EL (cell line): ENCODE results near the gene OR13C3.
"Not testable (repeated sequence)": the region's sequence is repeated elsewhere in the genome, so short reads cannot be mapped to it uniquely, and the experiment has no call there.

Source experiments
- DNase-seq: peaks from one replicate; pipeline ENCODE4 v3.0.0-alpha.2; 2016

OR13C3 gene

DNA sequence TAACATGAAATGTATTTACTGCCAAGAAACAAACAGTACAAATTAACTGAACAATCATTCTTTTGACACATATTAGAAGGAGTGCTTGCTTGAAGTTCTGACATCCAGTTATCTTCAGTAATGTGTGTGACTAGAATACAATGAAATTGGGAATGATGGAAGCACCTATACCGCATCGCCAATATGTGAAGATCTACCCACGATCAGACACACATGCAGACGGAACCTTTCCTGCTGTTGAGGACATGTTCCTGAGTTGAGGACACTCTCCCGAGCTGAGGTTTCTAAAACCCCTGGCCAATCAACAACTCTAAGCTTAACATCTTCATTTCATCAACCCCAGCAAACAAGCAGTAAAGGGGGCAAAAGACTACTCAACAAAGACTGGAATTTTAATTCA is at the start of gene OR13C3:
Gene OR13C3 (minus strand): TSS at position 101 of the 400 bp plus-strand sequence. CDS start 133 bp downstream, outside the sequence.
- DNase-seq = no peak

DNA sequence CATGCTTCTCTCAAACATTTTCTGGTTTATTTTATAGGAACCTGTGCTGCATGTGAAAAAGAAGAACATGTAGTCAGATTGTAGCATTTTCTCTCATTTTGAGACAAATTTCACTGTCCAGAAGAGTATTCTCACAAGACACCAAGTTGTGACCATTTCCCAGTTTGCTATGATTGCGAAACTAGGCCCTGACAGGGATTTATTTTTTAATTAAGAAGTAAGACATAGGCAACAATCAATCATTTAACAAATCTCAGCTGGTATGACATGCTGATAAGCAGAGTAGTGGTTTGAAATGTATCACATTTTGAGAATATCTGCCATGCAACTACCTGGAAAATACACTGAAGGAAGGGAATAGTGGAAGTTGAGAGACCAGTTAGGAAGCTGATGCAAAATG is 43.9 kb upstream of the OR13C3 start:
- no peak for DNase-seq

DNA sequence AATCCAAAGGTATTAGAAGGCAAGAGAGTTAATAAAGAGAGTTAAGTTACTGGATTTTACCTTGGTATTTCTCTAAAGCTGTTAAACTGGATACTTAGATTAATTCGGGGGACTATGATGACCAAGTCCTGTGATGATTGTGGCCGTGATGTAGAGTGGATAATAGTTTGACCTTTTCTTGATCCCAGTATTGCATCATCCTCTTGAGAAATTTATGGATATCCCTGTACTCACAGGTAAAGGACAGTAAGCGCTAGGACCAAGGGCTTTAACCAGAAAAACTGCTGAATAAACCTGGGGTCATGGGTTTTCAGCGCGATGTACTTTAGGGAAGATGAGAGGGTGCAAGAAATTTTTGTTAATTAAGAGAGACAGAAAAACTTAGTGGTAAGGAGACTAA is 40.6 kb upstream of the OR13C3 start:
- DNase-seq = no peak

DNA sequence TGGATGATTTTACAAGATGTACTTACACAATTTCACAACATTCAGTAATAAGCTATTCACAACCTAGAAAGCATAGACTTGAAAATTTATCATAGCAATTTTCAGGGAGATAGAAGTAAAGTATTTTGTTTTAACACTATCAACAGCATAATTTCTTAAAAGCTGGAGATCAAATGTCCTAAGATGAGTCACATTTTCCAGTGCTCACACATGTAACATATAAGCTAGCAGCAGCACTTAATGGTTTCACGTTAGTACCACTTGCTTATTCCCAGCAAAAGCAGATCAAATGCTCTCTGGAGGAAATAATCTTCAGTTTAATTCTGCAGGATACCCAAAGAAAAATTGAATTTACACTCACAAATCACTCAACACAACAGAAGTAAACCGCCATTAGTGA is 38.8 kb upstream of the OR13C3 start:
- DNase-seq = no peak

GRCh38 chr9:104572612-104573011 is 36.0 kb upstream of the OR13C3 start:
- no peak for DNase-seq

DNA sequence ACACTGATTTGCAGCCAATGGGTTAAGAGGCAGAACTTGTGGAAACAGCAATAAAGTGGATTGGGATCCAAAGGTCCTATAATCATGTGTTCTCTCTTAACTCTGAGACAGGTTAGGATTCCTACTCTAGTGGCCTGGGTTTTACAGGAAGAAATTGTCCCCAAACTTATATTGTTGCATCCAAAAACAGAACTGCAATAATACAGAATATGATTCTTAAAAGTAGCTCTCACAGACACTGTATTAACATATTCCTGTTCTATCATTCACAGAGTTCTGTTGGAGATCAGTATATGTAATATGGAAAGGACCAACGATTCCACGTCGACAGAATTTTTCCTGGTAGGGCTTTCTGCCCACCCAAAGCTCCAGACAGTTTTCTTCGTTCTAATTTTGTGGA is 32.2 kb upstream of the OR13C3 start, which contains the start of gene OR13C8:
Gene OR13C8 (plus strand): TSS at position 301 of the 400 bp plus-strand sequence. CDS start 0 bp downstream, at position 301.
- DNase-seq = no peak

GRCh38 chr9:104564358-104564757 is 27.7 kb upstream of the OR13C3 start:
- no peak for DNase-seq

- no peak for DNase-seq
Measured at GRCh38 chr9:104556830-104557634, 20.4 kb upstream of the OR13C3 start.

DNA sequence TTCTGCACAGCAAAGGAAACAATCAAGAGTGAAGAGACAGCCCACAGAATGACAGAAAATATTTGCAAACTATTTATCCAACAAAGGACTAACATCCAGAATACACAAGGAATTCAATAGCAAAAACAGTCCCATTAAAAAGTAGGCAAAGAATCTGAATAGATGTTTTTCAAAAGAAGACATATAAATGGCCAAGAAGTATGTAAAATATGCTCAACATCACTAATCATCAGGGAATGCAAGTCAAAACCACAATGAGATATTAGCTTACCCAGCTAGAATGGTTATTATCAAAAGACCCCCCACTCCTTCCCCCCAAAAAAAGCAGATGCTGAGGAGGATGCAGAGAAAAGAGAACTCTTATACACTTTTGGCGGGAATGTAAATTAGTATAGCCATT is 18.9 kb upstream of the OR13C3 start:
- DNase-seq = peak; percentile 6

DNA sequence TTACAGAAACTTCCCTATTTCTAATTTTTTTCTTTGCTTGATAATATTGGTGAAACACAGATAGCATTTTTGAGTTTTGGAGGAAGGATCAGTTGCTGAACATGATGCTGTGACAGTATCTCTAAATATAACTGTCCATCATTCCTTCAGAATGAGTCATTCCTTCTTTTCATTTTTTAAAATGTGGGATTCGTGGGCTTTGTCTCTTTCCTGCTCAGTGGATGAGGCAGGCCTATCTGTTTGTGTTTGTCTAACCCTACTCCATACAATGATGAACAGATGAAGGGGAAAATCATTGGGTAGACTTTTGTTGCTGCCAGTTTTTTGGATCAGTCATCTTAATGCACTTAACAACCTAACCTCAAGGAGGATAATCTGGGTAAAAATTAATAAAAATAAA is 16.6 kb upstream of the OR13C3 start:
- DNase-seq = peak; percentile 50

GRCh38 chr9:104544644-104545043 is 8.0 kb upstream of the OR13C3 start:
- DNase-seq = no peak

GRCh38 chr9:104539275-104539674 is 2.6 kb upstream of the OR13C3 start:
- DNase-seq = no peak

DNA sequence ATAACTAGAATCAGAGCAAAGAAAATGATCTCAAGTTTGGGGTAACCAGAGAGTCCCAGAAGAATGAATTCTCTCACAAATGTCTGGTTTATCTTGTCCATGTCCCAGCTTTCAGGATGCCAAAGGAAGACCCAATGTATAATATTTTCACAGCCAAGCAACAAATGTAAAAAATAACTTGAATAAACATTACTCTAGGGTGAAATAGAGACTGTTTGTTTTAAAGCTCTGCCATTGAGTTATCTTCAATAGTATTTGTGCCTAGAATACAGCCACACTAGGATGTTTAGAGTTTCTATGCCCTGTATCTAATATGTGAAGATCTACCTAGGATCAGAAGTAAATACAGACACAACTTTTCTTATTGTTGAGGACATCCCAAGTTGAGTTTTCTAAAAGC is 9.5 kb downstream of the OR13C3 start, which contains the start of gene OR13C4:
Gene OR13C4 (minus strand): TSS at position 101 of the 400 bp plus-strand sequence. CDS start 0 bp downstream, at position 101.
- DNase-seq = no peak

DNA sequence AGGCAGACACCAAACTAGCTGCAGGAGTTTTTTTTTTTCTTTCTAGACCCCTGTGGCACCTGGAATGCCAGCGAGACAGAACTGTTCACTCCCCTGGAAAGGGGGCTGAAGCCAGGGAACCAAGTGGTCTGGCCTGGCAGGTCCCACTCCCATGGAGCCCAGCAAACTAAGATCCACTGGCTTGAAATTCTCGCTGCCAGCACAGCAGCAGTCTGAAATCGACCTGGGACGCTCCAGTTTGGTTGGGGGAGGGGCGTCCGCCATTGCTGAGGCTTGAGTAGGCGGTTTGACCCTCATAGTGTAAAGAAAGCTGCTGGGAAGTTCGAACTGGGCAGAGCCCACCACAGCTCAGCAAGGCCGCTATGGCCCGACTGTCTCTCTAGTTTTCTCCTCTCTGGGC is 16.4 kb downstream of the OR13C3 start:
- not testable (repeated sequence) for DNase-seq

- no peak for DNase-seq
Measured at GRCh38 chr9:104514901-104515300, 21.8 kb downstream of the OR13C3 start.

GRCh38 chr9:104506565-104506964 is 30.1 kb downstream of the OR13C3 start:
- no peak for DNase-seq

DNA sequence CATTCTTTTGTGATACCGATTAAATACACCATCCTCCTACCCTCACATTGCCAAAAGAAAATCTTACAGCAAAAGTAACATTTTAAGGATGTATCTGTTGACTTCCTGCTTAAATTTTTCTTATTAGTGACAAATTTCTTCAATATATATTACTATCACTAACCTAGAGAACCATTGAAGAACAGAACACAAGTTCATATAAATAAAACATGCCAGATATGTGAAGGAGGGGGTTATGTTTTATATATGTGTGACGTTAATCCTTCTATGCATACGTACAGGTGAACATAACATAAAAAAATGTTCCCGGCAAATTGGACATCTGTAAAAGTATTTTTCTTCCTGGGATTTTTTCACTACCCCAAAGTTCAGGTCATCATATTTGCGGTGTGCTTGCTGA is 32.7 kb downstream of the OR13C3 start, which contains the start of gene OR13F1:
Gene OR13F1 (plus strand): TSS at position 301 of the 400 bp plus-strand sequence. CDS start 0 bp downstream, at position 301.
- DNase-seq = no peak

- DNase-seq = no peak
Measured at GRCh38 chr9:104503440-104503839, 33.2 kb downstream of the OR13C3 start.

DNA sequence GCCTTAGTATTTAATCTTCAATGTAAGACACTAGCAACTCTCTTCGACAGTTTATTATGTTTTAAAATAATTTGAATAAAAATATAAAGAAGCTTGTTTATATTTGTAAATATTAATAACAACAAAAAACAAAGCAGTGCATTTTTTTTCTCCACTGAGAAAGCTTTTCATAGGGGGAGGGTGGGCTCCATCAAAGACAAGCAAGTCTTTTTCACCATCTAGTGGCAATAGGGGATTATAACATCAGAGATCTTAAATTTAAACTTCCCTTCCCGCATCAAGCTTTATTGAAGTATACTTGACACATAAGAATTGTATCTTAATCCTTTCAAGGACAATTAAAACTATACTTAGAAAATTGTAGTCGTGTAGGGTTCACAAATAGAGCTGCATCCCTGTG is 41.8 kb downstream of the OR13C3 start:
- no peak for DNase-seq
